Activated CD4-positive, alpha-beta T cell treated with anti-CD3 and anti-CD28 coated beads, Interleukin-2, amount 50 U/mL, for 16 hours (primary cell): ENCODE data around the gene IL11.
A peak's percentile ranks its signal among the peaks of the same experiment; 100 is the strongest.

Experiments used
- DNase-seq: peaks from one replicate; pipeline ENCODE4 v3.0.0-alpha.2; 2020

IL11 gene

DNA sequence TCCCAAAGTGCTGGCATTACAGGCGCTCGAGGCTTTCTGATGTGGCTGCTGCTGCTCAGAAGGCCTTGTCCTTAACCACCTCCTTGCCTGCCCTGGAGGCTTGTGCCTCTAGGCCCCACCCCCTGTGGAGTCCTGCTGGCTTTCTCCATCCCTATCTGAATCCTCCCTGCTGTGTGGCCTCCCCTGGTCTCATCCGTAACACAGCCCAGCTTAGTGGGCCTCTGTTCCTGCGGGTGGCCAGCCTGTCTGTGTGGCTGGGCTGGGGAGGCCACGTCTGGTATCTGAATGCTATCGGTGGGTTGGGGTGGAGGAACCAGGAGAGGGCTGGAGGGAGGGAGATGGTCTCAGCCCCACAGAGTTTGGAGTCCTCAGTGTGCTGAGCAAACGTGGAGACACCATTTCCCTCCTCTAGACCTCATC is 20.2 kb upstream of the IL11 start:
- DNase-seq: no peak

GRCh38 chr19:55389386-55390317 is 19.4 kb upstream of the IL11 start:
- DNase-seq: no peak

DNA sequence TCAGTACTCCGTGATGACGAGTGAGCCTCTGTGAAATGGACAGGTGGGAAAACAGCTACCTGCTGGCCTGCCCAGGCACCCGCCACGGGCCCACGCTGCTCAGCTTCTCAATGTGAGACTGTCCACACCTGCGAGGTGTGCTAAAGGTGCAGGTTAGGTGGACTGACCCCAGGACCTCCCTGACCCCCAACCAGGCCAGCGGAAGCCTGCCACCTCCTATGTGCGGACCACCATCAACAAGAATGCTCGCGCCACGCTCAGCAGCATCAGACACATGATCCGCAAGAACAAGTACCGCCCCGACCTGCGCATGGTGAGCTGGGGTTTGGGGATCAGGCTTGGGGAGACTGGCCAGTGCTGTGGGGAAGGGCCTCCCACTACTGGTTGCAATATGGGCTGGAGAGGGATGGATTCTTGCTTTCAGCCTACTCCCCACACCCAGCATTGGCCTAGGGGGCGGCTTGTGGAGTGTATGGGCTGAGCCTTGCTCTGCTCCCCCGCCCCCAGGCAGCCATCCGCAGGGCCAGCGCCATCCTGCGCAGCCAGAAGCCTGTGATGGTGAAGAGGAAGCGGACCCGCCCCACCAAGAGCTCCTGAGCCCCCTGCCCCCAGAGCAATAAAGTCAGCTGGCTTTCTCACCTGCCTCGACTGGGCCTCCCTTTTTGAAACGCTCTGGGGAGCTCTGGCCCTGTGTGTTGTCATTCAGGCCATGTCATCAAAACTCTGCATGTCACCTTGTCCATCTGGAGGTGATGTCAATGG is 17.7 kb upstream of the IL11 start:
- no peak for DNase-seq

DNA sequence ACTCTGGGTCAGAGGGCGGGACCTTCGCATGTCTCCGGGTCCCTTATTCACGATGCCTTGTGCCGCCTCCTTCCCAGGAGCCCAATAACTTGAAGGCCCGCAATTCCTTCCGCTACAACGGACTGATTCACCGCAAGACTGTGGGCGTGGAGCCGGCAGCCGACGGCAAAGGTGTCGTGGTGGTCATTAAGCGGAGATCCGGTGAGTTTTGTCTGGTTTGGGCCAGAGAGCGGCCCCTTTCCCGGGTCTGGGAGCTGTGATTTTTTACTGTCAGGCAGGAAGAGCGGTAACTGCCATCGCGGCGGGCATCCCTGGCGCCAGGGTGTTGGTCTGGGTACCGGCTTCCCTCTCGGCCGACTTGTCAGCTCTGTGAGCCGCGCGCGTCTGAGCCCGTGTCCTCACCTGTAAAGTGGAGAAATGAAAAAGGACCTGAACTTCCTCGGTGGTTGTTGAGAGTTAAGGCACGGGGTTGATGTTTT is 16.3 kb upstream of the IL11 start:
- DNase-seq: no peak

GRCh38 chr19:55385724-55386492 is 15.6 kb upstream of the IL11 start, which contains the start of gene RPL28:
Gene RPL28 (plus strand): TSS chr19:55385932. CDS start chr19:55386358, 426 bp downstream.
- peak; percentile 99 for DNase-seq

GRCh38 chr19:55384920-55385723 is 14.9 kb upstream of the IL11 start:
- DNase-seq: peak; percentile 98

GRCh38 chr19:55384131-55384919 is 14.1 kb upstream of the IL11 start, which contains the start of gene TMEM238:
Gene TMEM238 (minus strand): TSS chr19:55384292. CDS start chr19:55384259, 33 bp downstream.
- DNase-seq: peak; percentile 46

- peak; percentile 62 for DNase-seq
These were observed 13.2 kb upstream of the IL11 start for GRCh38 chr19:55383279-55384130.

DNA sequence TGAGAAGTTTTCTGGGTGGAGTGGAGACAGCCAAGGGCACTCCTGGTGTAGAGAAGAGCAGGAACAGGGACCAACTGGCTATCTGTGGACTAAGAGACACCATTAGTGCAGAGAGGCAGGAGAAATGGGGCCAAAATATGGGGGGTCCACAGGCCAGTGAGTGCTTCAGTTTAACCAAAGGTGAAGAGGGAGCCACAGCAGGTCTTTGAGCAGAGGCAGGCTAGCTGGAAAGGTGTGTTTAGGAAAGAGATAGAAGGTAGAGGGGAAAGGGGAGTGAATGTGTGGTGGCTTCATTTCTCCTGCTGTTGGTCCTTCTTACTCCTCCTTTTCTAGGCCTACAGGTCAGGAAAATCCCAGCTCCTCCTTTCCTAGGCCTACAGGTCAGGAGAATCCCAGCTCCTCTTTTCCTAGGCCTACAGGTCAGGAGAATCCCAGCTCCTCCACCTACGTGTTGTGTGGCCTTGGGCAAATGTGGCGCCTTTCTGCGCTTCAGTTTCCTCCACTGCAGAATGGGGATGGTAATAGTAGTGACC is 12.3 kb upstream of the IL11 start:
- DNase-seq: no peak

GRCh38 chr19:55382013-55382412 is 11.8 kb upstream of the IL11 start:
- no peak for DNase-seq

- DNase-seq: no peak
These were observed 8.9 kb upstream of the IL11 start for GRCh38 chr19:55379174-55379573.

DNA sequence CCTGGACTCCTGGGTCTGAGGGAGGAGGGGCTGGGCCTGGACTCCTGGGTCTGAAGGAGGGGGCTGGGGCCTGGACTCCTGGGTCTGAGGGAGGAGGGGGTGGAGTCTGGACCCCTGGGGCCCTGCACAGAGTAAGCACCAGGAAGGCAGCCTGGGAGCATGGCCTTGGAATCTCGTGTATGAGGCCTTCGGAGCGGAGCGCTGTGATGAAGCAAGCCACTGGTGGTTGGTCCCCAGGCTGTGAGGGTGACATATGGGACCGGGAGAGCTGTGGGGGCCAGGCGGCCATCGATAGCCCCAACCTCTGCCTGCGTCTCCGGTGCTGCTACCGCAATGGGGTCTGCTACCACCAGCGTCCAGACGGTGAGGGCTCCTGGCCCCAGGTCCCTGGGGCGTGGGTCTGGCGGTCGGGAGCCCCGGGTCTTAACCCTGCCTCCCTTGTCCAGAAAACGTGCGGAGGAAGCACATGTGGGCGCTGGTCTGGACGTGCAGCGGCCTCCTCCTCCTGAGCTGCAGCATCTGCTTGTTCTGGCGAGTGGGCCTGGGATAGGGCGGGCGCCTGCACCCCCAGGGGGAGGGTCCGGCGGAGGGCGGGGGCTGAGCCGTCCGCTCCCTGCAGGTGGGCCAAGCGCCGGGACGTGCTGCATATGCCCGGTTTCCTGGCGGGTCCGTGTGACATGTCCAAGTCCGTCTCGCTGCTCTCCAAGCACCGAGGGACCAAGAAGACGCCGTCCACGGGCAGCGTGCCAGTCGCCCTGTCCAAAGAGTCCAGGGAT is 7.3 kb upstream of the IL11 start:
- DNase-seq: no peak

GRCh38 chr19:55376241-55376933 is 6.1 kb upstream of the IL11 start, which contains the start of gene TMEM190:
Gene TMEM190 (plus strand): TSS chr19:55376826. CDS start chr19:55376854, 28 bp downstream.
- DNase-seq: no peak

GRCh38 chr19:55373993-55374757 is 3.9 kb upstream of the IL11 start:
- no peak for DNase-seq

DNA sequence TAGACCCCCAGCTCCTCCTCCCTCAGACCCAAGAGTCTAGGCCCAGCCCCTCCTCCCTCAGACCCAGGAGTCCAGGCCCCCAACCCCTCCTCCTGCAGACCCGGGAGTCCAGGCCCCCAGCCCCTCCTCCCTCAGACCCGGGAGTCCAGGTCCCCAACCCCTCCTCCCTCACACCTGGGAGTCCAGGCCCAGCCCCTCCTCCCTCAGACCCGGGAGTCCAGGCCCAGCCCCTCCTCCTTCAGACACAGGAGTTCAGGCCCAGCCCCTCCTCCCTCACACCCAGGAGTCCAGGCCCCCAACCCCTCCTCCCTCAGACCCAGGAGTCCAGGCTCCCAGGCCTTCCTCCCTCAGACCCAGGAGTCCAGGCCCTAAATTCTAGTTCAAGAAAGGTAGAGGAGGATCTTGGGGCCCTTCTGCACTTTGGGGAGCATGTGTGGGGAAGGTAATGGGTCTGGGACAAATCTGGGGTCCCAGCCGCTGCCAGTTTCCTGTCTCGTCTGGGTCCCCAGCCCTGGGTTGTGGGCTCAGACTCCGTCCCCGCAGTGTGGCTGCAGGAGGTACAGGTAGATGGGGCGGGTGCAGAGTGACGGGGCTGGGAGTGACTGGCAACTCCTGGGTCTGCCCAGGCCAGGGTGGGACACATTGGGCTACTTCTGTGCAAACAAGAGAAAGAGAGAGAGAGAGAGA is 3.2 kb upstream of the IL11 start:
- no peak for DNase-seq

- DNase-seq: no peak
These were observed 2.2 kb upstream of the IL11 start for GRCh38 chr19:55372316-55373081.
